NCI-H2227 (cell line): ENCODE measurements around the gene PTGR3.

Experiments
- DNase-seq: peaks from one replicate; lab custom pipeline; 2025; ENCODE audit not compliant: unreplicated experiment; lab: John Stamatoyannopoulos, UW

The PTGR3 gene

GRCh38 chr18:75235896-75236295 is 27.0 kb upstream of the PTGR3 start:
- no peak for DNase-seq

- no peak for DNase-seq
Observed at GRCh38 chr18:75234901-75235300, 26.0 kb upstream of the PTGR3 start.

- no peak for DNase-seq
Observed at GRCh38 chr18:75231053-75231406, 22.1 kb upstream of the PTGR3 start.

- DNase-seq = no peak
Observed at GRCh38 chr18:75230163-75231052, 21.5 kb upstream of the PTGR3 start.

GRCh38 chr18:75229437-75229836 is 20.5 kb upstream of the PTGR3 start:
- DNase-seq = no peak

GRCh38 chr18:75228967-75229366 is 20.0 kb upstream of the PTGR3 start:
- no peak for DNase-seq

- no peak for DNase-seq
Observed at GRCh38 chr18:75227535-75228296, 18.8 kb upstream of the PTGR3 start.

- no peak for DNase-seq
Observed at GRCh38 chr18:75226956-75227316, 18.0 kb upstream of the PTGR3 start.

- no peak for DNase-seq
Observed at GRCh38 chr18:75226286-75226955, 17.5 kb upstream of the PTGR3 start.

GRCh38 chr18:75223687-75224347 is 14.9 kb upstream of the PTGR3 start:
- DNase-seq = peak; percentile 68

GRCh38 chr18:75222407-75222806 is 13.5 kb upstream of the PTGR3 start:
- DNase-seq = no peak

- DNase-seq = no peak
Observed at GRCh38 chr18:75221897-75222296, 13.0 kb upstream of the PTGR3 start.

- no peak for DNase-seq
Observed at GRCh38 chr18:75221397-75221796, 12.5 kb upstream of the PTGR3 start.

- DNase-seq = no peak
Observed at GRCh38 chr18:75220551-75221355, 11.8 kb upstream of the PTGR3 start.

- DNase-seq = no peak
Observed at GRCh38 chr18:75219745-75220375, 10.9 kb upstream of the PTGR3 start.

- peak; percentile 45 for DNase-seq
Observed at GRCh38 chr18:75218065-75218923, 9.4 kb upstream of the PTGR3 start.

- DNase-seq = no peak
Observed at GRCh38 chr18:75216911-75217689, 8.2 kb upstream of the PTGR3 start.

- no peak for DNase-seq
Observed at GRCh38 chr18:75216212-75216910, 7.4 kb upstream of the PTGR3 start.
